Kidney capillary endothelial cell (primary cell): ENCODE results near the gene LCN9.
"Not testable (repeated sequence)": the region's sequence is repeated elsewhere in the genome, so short reads cannot be mapped to it uniquely, and the experiment has no call there.

Experiments
- DNase-seq: peaks from one replicate; pipeline ENCODE4 v3.0.0-alpha.2; 2018; ENCODE audit warnings: low spot score

Gene LCN9

DNA sequence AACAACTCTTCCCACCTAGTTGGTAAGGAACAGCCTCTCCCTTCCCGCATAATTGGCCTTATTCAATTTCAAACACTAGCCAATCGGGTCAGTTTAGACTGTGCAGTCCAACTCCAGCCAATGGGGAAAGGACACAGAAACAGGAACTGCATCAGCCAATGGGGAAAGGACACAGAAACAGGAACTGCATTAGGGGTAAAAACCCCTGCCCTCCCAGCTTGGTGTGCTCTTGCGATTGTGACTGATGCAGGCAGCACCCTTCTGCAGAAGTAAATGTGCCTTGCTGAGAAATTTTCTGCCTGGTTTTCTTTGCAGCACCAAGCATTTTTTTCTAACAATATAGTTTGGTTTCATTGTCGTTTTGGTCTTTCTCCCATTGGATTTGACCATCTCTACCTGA lies 15.2 kb upstream of the LCN9 start:
- DNase-seq: no peak

DNA sequence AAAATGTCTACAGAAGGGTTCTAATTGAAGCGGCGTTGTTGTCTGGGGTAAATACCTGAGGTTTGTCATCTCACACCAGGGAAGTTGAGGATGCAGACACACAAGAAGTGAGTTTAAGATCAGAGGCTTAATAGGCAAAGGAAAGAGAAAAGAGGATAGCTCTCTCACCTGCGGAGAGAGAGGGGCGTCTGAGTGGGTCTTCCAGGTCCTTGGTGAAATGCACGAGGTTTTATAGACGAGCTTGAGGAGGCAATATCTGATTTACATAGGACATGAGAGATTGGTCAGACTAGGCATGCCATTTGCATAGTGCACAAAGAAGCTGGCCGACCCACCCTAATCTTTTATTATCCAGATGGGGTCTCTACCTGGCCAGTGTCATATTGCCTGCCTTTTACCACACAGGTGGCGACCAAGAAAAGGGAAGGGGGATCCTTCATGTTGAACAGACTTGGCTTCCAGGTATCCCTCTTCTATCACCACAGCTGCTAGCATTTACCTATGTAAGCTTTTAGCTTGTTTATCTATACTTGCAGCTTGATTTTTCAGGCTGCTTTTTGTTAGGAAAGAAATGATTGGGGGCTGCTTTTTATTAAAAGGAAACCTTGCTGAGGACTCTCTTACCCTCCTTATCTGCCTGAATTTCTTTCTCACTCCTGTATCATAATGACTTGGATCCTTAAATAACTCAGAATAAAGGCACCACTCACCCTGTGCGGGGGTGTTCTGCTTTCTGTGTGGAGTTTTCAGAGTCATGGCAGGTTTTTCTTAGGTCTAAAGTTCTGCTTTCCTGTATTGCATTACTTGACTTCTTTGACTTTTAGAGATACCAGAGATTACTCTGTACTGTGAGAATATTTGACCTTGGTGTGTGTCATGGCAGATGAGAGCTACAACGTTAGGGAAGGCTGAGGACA lies 14.4 kb upstream of the LCN9 start:
- no peak for DNase-seq

DNA sequence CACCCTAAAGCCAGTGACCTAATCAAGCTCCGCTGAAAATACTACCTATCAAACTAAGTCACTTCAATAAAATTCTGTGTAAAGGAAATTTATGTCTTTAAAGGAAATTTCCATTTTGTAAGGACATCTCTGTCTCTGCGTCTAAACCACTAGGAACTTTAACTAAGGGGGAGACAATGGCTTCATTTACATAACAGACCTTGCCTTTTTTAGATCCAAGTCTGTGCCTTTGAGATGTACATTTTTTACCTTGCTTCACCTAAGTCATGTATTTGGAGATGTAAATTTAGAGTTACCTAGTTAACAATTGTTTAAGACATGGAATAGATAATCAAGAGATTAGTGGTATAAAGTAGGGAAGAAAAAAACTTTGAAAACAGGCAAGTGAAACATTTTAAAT lies 13.6 kb upstream of the LCN9 start:
- no peak for DNase-seq

DNA sequence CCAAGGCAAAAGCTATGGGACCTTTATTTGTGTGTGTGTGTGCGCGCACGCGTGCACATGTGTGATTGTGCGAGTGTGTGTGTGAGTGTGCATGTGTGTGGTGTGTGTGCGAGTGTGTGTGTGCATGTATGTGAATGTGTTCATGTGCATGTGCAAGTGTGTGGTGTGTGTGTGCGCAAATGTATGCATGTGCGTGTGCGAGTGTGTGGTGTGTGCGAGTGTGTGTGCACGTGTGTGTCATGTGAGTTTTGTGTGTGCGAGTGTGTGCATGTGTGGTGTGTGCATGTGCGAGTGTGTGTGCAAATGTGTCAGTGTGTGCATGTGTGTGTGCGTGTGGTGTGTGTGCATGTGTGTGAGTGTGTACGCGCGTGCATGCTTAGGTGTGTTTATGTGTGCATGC lies 12.7 kb upstream of the LCN9 start:
- DNase-seq: no peak

DNA sequence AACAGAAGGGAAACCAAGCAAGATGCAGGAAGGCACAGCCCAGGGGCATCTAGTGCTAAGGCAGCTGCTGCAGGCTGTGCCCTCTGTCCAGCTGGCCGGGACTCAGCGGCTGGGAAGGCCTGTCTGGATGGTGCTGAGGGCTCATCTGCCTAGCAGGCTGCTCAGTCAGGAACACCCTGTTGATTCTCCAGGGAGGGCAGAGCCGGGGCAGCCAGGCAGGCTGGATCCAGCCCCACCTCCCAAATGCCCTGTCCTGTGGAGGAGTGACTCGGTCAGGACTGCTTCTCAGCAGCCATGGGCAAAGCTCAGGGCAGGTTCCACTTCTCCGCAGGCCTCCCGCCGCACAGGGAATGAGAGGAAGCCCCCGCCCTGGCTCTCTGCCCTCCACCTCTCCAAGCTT lies 7.8 kb upstream of the LCN9 start:
- no peak for DNase-seq

DNA sequence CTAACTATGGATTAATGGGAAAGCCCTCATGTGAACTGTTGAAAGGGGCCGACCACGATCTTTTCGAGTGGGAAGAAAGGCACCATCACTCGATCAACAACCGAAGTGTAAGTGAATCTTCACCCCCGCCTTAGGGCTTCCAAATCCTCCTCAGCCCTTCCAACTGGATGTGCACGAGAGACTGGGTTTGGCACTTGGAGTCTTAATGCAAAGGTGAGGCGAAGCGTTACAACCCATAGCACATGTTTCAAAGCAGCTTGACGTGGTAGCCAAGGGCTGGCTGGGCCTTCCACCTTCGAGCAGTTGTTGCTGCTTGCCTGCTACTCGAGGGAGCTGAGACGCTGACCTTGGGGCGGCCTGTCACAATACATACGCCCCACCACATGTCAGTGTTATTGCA lies 5.7 kb upstream of the LCN9 start:
- no peak for DNase-seq

DNA sequence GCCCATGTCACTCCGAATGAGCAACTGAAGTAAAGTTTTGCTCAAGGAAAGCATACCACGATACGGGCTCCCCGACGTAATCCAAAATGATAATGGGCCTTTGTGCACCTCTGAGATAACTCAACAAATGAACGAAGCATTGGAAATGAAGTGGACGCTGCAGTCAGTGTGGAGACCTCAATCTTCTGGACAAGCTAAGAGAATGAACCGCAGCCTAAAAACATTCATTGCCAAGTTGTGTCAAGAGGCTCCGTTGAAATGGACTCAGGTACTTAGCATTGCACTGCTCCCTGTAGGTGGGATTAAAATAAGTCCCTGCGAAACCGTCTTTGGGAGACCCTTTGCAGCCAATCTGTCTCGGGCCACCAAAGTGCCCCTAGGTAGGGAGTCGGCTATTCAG lies 3.9 kb upstream of the LCN9 start:
- no peak for DNase-seq

DNA sequence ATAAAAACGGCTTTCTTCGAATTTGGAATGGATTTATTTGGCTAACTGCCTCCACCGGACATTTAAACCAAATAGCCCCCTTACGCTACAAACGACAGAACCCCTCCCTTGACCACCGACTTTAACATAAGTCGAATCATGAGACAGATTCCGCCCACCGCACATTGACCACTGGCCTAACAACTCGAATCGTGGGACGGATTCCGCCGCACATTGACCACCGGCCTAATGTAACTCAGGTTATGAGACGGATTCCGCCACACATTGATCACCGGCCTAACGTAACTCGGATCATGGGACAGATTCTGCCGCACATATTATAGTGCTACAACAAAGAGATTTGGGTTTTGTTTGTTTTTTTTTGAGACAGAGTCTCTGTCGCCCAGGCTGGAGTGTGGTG lies 2.7 kb upstream of the LCN9 start:
- DNase-seq: no peak

DNA sequence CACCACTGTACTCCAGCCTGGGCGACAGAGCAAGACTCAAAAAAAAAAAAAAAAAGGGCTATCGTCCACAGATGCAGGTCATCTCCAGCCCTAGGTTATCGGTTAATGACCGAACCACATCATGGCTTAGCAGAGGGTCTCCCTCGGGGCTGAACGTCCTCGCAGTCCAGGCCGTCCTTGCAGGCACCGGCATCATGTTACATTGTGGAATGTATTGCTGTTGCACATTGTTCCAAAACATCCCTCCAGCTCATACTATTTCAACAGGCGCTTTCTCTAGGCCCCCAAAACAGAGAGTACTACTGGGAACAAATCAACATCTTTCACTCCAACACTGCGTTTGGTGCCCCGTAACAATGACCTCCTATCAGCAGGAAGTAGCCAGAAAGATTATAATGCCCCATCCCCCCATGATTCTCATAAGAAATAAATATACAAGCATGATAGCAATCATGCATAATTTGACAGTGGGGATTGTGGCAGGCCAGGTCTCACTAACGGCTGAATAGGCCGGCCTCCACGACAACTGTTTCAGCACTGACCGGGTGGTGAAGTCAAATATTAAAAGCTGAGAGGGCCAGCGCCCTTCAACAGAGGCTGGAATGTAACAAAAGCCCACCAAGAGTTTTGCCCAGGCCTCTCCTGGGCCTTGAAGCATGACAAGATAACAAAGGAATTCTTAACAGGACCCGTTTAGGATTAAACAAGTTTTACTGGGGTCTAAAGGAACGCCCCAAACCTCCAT lies 1.1 kb upstream of the LCN9 start:
- no peak for DNase-seq

DNA sequence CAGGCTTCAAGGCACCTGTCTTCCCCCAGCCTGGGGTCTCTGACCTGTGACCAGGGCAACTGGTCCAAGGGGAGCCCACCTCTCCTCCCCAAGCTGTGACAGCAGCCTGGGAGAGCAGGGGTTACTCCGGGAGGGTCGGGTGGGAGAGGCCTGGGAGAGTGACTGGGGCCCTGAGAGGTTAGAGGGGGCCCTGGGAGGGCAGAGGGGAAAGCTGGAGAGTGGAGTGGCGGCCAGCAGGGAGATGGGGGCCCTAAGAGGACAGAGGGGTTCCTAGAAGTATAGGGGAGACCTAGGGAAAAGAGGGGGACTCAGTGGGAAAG lies 302 bp downstream of the LCN9 start:
- DNase-seq: no peak

DNA sequence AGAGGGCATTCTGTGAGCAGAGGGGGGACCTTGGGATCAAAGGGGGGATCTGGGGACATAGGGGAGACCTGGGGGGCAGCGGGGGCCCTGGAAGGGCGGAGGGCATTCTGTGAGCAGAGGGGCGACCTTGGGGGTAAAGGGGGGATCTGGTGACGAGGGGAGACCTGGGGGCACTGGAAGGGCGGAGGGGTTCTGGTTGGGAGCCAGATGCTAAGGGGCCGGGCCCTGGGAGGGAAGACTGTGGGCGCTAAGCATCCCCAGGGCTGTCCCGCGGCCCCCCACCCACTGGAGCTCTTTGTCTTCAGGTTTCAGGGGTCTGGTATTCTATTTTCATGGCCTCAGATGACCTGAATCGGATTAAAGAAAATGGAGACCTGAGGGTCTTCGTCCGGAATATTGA lies 748 bp downstream of the LCN9 start:
- DNase-seq: no peak

DNA sequence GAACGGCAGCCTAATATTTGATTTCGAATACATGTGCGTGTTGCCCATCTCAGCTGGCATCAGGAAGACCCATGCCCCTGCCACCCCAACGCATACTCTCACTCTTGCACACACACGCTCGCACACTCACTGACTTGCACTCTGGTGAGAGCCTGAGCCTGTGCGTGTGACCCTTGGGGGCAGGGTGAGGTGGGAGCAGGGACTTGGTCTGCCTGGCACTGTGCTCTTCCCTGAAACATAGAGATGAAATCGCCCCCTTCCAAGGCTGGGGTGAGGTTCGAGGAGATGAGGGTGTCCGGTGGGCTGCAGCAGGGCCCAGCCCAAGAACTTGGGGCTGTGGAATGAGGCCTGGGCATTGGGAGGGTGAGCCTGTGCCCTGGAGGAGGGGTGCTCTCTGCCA lies 1.2 kb downstream of the LCN9 start:
- DNase-seq: no peak

DNA sequence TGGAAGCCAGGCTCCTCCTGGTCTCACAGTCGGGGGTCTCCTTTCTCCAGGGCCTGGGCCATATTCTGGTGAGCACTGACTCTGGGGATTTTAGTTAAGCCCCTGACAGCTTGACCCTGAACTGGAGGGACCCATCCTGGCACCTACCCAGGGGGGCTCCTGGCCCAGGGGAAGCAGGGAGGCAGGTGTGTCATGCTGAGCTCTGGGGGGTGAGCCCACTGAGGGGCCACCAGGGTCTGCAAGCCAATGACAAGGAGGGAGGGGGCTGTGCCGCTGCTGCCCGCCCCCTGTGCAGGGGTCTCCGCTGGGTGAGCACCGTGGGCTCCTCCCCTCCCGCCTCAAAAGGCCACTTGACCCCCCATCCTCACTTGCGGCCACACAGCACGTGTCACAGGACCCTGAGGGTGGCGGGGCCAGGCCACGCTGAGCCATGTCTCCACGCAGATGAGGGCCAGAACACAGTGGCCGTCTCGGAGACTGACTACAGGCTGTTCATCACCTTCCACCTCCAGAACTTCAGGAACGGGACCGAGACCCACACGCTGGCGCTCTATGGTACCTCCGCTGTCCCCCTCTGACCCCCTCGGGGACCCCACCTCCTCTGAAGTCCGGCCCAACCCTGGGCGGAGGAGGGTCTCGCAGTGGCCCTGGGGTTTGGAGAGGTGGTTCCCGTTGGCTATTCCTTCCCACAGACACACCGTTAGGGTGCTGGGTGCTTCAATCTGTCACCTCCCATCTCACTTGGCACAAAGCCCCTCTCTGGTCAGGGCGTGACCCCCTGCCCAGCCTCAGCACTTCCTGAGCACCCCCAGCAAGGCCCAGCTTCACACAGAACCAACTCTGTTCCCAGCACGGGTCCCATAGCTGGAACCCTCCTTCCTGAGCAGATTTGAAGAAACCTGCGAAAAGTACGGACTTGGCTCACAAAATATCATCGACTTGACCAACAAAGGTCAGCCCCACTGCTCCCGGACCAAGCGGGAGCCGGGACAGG lies 2.0 kb downstream of the LCN9 start:
- no peak for DNase-seq

DNA sequence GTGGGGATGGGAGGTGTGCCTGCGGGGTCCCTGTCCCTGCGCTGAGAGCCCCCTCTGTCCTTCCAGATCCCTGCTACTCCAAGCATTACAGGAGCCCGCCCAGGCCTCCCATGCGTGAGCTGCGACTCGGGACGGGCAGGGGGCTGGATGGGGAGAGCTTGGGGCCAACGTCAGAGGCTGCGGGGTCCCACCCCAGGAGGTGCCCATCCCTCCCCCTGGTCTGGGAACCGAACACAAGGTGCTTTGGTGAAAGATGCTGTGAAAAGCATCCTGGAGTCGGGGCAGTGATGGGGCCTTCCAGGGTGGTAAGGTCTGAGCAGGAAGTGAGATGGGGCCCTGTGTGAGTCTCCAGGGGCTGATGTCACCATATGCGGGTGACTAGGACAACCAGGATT lies 2.7 kb downstream of the LCN9 start:
- no peak for DNase-seq

DNA sequence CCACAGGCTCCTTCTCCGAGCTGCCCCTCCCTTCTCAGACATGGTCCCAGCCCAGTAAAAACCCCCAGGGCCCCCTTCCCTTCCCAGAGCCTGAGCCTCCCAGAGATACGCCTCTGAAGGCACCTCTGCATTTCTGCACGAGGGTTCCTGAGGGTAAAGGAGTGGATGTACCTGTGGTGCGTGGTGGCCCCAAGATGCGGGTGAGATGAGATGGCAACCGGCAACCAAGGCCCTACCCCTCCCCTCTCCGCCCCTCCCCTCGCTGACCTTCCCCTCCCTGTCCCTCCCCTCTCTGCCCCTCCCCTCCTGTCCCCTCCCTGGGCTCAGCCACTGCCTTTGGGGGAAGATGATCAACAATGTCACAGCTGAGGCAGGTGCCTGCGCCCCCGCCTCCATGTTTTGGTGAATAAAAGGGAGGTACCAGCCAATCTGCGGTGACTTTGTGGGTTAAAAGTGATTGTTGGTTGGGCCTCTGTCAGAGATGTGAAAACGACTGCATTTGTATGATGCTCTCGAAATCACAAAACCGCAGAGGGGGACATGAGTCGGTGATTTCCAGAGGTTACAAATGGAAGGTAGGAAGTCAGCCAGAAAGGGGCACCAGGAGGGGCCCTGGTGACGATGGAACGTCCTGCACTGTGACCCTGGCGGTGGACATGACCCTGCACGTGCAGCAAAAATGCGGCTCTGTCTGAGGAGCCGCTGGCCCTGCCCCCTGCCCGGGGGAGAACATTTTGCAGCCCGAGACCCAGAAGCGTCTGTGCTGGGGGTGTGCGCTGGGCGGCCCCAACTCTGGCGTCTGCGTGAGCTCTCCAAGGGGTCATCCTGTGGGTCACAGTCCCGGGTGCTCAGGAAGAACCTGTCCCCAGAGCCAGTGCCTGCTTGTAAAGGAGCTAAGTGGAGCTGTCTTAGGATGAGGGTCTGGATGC lies 3.7 kb downstream of the LCN9 start:
- DNase-seq: no peak

DNA sequence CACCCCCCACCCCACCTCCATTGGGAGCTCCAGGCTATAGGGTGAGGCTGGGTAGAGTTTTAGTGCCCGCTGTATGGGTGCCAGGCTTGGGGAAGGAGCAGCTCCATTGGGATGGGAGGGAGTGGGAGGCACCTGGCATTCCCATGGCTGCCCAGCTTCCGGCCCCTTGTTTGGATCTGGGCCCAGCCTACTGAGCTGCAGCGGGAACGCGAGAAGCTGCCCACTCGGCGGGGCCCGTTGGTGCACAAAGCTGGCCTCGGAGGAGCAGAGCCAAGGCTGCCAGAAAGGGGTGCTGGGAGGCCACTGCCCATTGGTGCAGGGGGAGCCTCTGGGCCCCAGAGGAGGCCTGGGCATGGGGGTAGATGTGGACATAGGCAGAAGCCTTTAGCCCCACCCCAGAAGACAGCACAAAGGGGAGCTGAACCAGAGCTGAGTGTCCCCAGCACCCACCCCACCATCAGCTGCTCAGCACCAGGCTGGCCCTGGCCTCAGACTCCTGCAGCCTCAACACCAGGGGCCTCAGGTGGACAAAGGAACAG lies 4.4 kb downstream of the LCN9 start:
- DNase-seq: no peak

DNA sequence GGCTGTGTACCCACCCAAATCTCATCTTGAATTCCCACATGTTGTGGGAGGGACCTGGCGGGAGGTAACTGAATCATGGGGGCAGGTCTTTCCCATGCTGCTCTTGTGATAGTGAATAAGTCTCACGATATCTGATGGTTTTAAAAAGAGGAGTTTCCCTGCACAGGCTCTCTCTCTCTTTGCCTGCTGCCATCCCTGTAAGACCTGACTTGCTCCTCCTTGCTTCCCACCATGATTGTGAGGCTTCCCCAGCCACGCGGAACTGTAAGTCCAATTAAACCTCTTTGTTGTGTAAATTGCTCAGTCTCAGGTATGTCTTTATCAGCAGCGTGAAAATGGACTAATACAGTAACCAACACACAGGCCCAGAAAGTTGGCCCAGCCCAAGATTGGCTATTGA lies 5.9 kb downstream of the LCN9 start:
- DNase-seq: not testable (repeated sequence)

DNA sequence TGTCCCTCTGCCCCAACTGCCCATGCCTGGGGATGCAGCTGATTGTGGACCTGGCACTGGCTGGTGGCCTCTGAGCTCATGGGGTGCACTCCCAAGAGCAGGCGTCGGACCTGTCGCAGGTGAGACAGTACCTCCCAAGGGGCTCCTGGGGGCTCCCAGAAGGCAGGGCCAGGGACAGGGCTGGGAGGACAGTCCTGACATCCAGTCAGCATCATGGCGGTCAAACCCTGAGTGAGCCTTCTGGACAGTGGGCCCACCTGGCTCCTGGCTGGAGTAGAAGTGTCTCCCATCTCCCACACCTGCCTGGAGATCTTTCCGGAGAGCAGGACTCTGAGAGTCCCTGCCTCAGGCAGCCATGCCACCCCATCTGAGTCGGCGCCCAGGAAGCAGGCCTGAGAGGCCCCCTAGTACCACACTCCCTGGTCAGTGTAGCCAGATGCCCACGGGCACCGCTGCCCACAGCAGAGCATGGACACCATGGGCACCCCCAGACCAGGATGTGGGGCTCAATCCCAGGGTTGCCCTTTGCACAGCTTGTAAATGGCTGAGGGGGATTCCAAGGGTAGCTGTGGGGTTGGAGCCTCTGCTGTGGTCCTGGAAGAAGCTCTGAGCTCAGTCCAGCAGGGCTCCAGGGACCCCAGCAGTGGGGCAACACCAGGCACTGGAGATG lies 6.6 kb downstream of the LCN9 start:
- no peak for DNase-seq

DNA sequence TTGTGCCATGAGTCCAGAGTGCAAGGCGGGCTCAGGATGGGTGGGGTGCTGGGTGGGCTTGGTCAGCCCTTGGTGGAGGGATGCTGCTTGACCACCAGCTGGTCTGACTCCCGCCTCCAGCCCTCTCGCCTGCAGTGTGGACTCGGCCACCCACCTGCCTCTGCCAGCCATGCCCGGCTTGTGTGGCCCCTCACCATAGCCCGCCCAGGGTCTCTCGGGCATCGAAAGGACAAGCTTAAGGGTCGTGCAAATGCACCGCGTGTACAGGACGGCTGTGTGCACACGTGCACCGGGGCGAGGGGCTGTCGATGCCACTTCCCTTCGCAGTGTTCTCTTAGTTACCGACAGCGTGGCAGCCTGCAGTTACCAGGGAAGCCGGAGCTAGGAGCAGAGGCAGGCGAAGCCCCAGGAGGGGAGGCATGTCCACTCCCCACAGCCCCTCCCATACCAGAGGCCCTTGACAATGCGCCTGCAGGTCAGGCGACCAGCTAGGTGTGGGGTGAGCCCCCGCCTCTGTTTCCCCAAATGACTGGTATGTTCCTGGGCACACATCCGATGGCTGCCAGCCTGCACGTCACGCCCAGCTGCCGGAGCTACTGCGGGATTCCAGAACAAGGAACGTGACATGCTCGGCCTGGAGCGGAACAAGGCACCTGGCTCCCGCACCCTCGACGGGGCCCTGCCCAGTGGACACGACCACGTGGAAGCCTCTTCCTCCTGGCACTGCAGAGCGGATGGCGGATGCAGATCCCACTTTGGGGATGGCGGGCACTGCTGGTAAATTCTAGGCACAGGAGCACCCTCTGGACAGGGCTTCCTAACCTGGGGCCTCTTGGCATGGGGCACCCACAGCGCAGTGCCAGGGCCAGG lies 7.8 kb downstream of the LCN9 start:
- no peak for DNase-seq
